Peyer's patch (tissue), 4 donors: ENCODE data around the gene VSIG10L2. TPM values are rescaled to one million over a fixed set of nuclear protein-coding genes. Genes with fewer than 3 reads are reported as not detected.

Source experiments
- DNase-seq, 3 donors: peaks; one replicate each; pipeline ENCODE4 v3.0.0-alpha.2; 2017 to 2019
- H3K27ac ChIP-seq, 4 donors: fragments of 200-600 bp; sonication (generic); one replicate each; pipeline ENCODE4 v1.5.1; 2016 to 2019
- H3K27me3 ChIP-seq, 2 donors: fragments of 200-600 bp; sonication (generic); one replicate each; pipeline ENCODE4 v1.5.1; 2019
- H3K36me3 ChIP-seq, 3 donors: fragments of 200-600 bp; sonication (generic); one replicate each; pipeline ENCODE4 v1.5.1; 2016 to 2019
- H3K4me1 ChIP-seq, 4 donors: fragments of 200-600 bp; sonication (generic); one replicate each; pipeline ENCODE4 v1.5.1; 2016 to 2019
- H3K4me3 ChIP-seq, 4 donors: fragments of 200-600 bp; sonication (generic); 1 replicate in 3 of 4; 2 replicates in 1 of 4; pipeline ENCODE4 v1.5.1; 2016 to 2019; ENCODE audit warnings: mild to moderate bottlenecking in 1 of 4
- H3K9me3 ChIP-seq, 4 donors: fragments of 200-600 bp; sonication (generic); one replicate each; pipeline ENCODE4 v1.5.1; 2016 to 2019; ENCODE audit warnings: mild to moderate bottlenecking in 1 of 4
- POLR2A ChIP-seq, 2 donors: fragments of 450-650 bp; IDR thresholded peaks; one replicate each; pipeline ENCODE4 v1.5.1; 2017; ENCODE audit warnings: antibody characterized with exemption in 2 of 2, mild to moderate bottlenecking in 2 of 2, moderate library complexity in 2 of 2
- total RNA-seq, 4 donors: library from RNA; depleted of rRNA; stranded (reverse); fragments of >200 nt; gene quantifications; one replicate each; pipeline ENCODE4 v1.1.0, GENCODE V29; 2016
- TF ChIP-seq, protein P1 (sequence below), 6 experiments: fragments of 450-650 bp in 4 of 6; fragments of 200-600 bp in 2 of 6; sonication (generic) in 1 of 6; IDR thresholded peaks; one replicate each; pipeline ENCODE4 v1.5.1; 2017 to 2019; ENCODE audit warnings: antibody characterized with exemption in 6 of 6, mild to moderate bottlenecking in 3 of 6, moderate library complexity in 1 of 6

The VSIG10L2 gene
- total RNA-seq, 4 donors from 2014 or later: not detected

DNA sequence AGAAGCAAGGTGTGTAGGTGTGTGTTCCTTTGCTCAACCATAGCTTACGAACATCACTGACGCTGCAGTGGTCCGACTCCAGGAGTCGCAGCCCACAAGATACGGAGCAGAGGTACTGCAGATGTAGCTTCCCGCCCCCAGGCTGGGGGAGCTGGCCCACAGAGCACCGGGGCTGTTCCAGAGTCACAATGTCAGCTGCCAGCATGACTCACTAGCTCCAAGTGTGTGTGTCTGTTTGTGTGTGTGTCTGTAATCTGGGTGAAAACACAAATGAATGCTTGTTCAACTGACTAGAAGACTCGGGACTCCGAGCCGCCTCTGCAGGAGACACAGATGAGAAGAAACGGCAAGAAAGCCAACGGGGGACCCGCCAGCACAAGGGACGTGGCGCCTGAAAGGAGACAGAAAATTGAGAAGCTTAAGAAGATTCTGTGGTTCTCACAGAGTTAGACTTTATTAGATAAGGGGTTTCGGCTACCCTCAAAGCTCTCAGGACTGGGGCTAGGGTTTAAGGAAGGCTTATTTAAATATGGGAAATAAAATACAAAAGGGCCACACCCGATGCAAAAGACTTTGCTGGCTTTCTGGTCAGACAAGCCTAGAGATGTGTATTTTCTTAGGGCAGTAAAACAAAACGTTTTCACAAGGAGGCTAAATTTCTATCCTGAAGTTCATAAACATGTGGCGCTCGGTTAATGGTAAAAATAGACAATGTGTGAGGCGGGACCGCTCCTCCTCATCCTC, 10.7 kb downstream of the VSIG10L2 start:
- no peaks in the 10 kb centered on the region for H3K9me3 ChIP-seq
- H3K4me1 ChIP-seq: peaks cover 0 to 11% (median 0%) of the 10 kb centered on the region in 4 donors
- H3K36me3 ChIP-seq: no peaks in the 10 kb centered on the region
- no peak overlapping the region for H3K27ac ChIP-seq
- H3K27me3 ChIP-seq: no peaks in the 10 kb centered on the region
- TF ChIP-seq, protein P1, sequence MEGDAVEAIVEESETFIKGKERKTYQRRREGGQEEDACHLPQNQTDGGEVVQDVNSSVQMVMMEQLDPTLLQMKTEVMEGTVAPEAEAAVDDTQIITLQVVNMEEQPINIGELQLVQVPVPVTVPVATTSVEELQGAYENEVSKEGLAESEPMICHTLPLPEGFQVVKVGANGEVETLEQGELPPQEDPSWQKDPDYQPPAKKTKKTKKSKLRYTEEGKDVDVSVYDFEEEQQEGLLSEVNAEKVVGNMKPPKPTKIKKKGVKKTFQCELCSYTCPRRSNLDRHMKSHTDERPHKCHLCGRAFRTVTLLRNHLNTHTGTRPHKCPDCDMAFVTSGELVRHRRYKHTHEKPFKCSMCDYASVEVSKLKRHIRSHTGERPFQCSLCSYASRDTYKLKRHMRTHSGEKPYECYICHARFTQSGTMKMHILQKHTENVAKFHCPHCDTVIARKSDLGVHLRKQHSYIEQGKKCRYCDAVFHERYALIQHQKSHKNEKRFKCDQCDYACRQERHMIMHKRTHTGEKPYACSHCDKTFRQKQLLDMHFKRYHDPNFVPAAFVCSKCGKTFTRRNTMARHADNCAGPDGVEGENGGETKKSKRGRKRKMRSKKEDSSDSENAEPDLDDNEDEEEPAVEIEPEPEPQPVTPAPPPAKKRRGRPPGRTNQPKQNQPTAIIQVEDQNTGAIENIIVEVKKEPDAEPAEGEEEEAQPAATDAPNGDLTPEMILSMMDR (IDR thresholded peaks at IDR 0.05): no peak
- H3K4me3 ChIP-seq: no peak overlapping the region
- no peak for DNase-seq

DNA sequence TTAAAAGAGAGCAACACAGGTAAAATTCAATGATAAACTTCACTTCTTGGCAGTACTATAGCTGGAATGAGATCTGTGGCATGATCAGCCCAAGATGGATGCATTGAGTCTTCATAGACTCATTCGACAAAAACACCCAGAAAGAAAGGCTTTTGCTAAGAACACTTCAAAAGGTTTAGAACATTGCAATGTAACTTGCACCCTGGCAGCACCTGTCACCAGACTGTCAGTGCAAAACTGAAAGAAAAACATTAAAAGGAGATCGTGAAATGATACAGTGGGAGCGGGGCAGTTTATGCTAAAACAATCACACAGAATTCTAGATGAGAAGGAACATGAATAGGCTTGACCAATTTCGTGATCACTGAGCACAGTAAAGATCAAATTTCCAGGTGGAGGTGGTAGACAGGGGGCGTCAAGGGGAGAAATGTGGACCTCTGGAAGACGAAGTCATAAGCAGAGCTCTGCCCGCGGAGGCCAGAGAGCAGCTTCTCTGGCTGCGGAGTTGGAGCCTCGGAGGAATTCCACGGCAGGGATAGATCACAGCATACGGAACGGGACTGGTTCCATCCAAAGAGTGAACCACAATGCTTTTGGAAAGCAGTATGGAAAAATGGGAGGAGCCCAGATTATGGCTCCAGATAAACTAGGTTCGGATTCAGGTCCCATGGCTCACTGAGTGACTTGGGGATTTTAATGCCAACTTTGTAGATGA, 11.9 kb downstream of the VSIG10L2 start:
- TF ChIP-seq, protein P1 (IDR thresholded peaks at IDR 0.05): no peak
- no peak for TF ChIP-seq POLR2A (IDR thresholded peaks at IDR 0.05)
- no peak overlapping the region for H3K27ac ChIP-seq
- DNase-seq: no peak
- H3K9me3 ChIP-seq: no peaks in the 10 kb centered on the region
- no peaks in the 10 kb centered on the region for H3K27me3 ChIP-seq
- H3K36me3 ChIP-seq: no peaks in the 10 kb centered on the region
- H3K4me3 ChIP-seq: no peak overlapping the region
- peaks cover 0 to 5% (median 0%) of the 10 kb centered on the region in 4 donors for H3K4me1 ChIP-seq

DNA sequence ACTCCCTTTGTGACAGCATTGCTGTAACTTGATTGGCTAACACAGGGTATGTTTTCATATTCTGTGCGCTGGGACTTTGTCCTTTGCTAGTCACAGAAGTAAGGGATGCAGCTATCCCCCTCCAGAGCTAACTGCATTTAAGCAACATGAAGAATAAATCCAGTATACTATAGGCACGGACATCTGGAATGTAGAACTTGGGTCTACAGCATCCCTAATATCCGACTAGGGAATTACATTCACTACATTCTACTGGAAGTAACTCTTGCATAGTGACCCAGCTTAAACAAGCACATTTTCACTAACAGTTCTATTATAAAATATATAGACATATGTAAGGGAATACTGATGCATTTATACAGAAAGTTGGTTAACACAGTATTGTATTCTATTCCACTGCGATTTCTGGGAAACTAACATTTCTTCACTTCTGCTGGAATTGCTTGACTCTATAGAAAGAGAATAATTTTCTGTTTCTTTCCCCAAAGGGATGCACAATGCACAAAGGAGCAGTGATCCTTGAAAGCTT, 13.1 kb downstream of the VSIG10L2 start:
- H3K4me1 ChIP-seq: no peaks in the 10 kb centered on the region
- DNase-seq: no peak

DNA sequence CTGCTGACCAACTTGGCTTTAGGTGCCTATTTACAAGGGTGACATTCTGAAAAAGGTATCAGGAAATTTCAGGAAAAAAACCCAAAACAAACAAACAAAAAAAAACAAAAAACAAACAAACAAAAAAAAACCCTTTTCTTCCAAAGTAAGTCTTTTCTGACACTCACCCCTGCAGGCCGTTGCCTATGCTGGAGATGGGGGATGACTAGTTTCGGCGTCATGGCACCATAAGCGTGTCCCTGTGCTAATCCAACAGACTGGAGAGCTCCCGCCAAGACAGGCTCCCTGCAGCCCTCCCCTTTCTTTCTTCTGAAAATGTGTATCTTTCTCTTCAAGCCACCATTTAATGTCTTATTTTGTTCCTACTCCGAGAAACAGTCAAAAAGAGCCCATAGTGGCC, 13.7 kb downstream of the VSIG10L2 start:
- no peak overlapping the region for H3K27ac ChIP-seq
- DNase-seq: no peak
- TF ChIP-seq, protein P1 (IDR thresholded peaks at IDR 0.05): no peak
- no peak for TF ChIP-seq POLR2A (IDR thresholded peaks at IDR 0.05)
- no peaks in the 10 kb centered on the region for H3K27me3 ChIP-seq
- no peaks in the 10 kb centered on the region for H3K36me3 ChIP-seq
- no peaks in the 10 kb centered on the region for H3K9me3 ChIP-seq
- H3K4me3 ChIP-seq: no peak overlapping the region
- H3K4me1 ChIP-seq: no peaks in the 10 kb centered on the region

More for the DNA sequence above, 13.1 kb downstream of the VSIG10L2 start:
- Histone ChIP-seq H3K36me3 (no peaks in the 10 kb centered on the region), H3K9me3 (no peaks in the 10 kb centered on the region), H3K27me3 (no peaks in the 10 kb centered on the region), H3K27ac (no peak overlapping the region), H3K4me3 (no peak overlapping the region)
- TF ChIP-seq POLR2A (IDR thresholded peaks at IDR 0.05): no peak
- TF ChIP-seq, protein P1 (IDR thresholded peaks at IDR 0.05): no peak

DNA sequence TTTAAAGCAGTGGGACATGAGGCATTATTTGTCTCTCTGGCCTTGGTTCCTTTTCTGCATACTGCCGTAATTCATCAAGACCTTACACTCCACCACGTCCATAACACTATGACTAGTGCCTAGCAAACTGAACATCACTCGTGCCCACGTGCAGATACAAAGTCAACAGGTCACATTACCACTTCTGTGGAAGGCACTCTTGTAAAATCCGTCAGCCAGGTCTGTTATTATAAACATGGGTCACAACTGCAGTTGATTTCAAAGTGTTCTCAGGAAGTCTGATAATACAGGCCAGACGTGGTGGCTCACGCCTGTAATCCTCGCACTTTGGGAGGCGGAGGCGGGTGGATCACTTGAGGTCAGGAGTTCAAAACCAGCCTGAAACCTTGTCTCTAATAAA, 14.1 kb downstream of the VSIG10L2 start:
- no peaks in the 10 kb centered on the region for H3K9me3 ChIP-seq
- TF ChIP-seq, protein P1 (IDR thresholded peaks at IDR 0.05): no peak
- TF ChIP-seq POLR2A (IDR thresholded peaks at IDR 0.05): no peak

More for the DNA sequence above, 14.1 kb downstream of the VSIG10L2 start:
- H3K4me3 ChIP-seq: no peak overlapping the region
- H3K4me1 ChIP-seq: no peaks in the 10 kb centered on the region
- no peaks in the 10 kb centered on the region for H3K27me3 ChIP-seq
- no peaks in the 10 kb centered on the region for H3K36me3 ChIP-seq
- no peak for DNase-seq
- no peak overlapping the region for H3K27ac ChIP-seq
